Vagina (tissue), 2 donors: Measurements from ENCODE around the gene CKAP2L.

Source experiments
- CTCF ChIP-seq, 3 experiments: fragments of 450-650 bp in 2 of 3; fragments of 200-600 bp in 1 of 3; sonication (generic) in 1 of 3; IDR thresholded peaks; one replicate each; pipeline ENCODE4 v1.5.1; 2017 to 2019; ENCODE audit warnings: antibody characterized with exemption in 3 of 3, mild to moderate bottlenecking in 2 of 3, moderate library complexity in 2 of 3
- POLR2A ChIP-seq, 2 donors: fragments of 450-650 bp; IDR thresholded peaks; one replicate each; pipeline ENCODE4 v1.6.1; 2017; ENCODE audit warnings: antibody characterized with exemption in 2 of 2, mild to moderate bottlenecking in 2 of 2, moderate library complexity in 2 of 2
- POLR2AphosphoS5 ChIP-seq, 2 donors: sonication (generic); formaldehyde crosslinking; IDR thresholded peaks; one replicate each; pipeline ENCODE4 v1.9.0; 2017; ENCODE audit warnings: antibody characterized with exemption in 2 of 2, mild to moderate bottlenecking in 2 of 2, low read depth in 1 of 2; ENCODE audit not compliant: insufficient read depth in 1 of 2

DNA sequence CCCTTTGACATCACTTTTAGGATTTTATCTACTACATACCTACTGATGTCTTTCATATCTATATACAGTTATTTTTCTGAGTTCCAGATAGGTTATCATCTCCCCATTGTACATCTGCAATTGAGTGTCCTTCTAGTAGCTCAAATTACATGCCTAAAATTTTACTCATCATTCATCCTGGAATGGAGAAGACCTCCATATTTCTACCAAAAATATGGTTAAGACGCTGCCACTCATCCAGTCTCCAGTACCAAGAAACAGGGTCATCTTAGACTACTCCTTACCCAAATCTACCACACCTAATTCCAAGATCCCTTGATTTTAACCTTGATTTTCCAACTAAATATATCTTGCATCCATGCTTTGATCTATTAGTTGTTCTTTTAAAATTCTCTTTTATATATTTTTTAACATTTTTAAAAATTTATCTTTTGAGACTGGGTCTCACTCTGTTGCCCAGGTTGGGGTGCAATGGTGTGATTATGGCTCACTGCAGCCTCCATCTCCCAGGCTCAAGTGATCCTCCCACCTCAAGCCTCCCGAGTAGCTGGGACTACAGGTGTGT is 8.6 kb upstream of the CKAP2L start:
- no peak for TF ChIP-seq CTCF (IDR thresholded peaks at IDR 0.05)
- no peak for TF ChIP-seq POLR2A (IDR thresholded peaks at IDR 0.05)
- no peak for TF ChIP-seq POLR2AphosphoS5 (IDR thresholded peaks at IDR 0.05; ENCODE audit: insufficient read depth in 1 of 2, low read depth in 1 of 2)
